IPS-18a (cell line): ENCODE measurements around the gene CBFB.
"Not testable (repeated sequence)": the region's sequence is repeated elsewhere in the genome, so short reads cannot be mapped to it uniquely, and the experiment has no call there.

Experiments used
- H3K27ac ChIP-seq: one replicate; pipeline ENCODE4 v1.5.1; 2013; ENCODE audit warnings: low read length
- H3K27me3 ChIP-seq: one replicate; pipeline ENCODE4 v1.6.1; 2013; ENCODE audit warnings: mild to moderate bottlenecking, low read length; ENCODE audit not compliant: control insufficient read depth, insufficient read depth
- H3K36me3 ChIP-seq: one replicate; pipeline ENCODE4 v1.6.1; 2013; ENCODE audit warnings: low read depth, low read length; ENCODE audit not compliant: control insufficient read depth
- H3K4me1 ChIP-seq: one replicate; pipeline ENCODE4 v1.6.1; 2013; ENCODE audit warnings: low read depth, low read length; ENCODE audit not compliant: control insufficient read depth
- H3K4me3 ChIP-seq: one replicate; pipeline ENCODE4 v1.5.1; 2013; ENCODE audit warnings: low read length
- H3K9ac ChIP-seq: one replicate; pipeline ENCODE4 v1.6.1; 2013; ENCODE audit warnings: mild to moderate bottlenecking, low read length, moderate library complexity
- H3K9me3 ChIP-seq: one replicate; pipeline ENCODE4 v1.6.1; 2013; ENCODE audit warnings: low read depth, low read length; ENCODE audit not compliant: control insufficient read depth

The CBFB gene

DNA sequence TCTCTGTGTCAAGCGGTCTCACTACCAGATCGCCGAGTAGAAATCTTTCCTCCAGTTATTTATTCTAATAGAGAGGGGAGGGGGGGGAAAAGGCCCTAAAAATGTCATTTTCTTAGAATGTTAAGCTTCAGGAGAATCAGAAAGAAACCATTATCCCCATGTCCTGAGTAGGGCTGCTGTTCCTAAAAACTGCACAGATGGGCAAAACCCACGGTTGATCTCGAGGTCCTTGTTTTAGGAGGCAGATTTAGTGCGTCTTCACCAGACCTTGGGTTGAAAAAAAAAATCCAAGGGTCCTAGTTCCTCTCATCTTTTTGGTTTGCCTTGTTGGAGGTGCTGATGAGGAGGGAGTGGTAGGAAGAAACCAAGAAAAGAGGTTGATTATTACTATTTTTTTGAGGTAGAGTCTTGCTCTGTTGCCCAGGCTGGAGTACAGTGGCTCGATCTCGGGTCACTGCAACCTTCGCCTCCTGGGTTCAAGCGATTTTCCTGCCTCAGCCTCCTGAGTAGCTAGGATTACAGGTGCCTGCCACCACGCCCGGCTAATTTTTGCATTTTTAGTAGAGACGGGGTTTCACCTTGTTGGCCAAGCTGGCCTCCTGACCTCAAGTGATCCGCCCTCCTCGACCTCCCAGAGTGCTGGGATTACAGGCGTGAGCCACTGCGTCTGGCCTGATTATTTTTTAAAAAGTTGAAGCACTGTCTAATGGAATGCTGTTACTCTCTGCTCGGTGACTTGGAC, 1.4 kb downstream of the CBFB start:
- Histone ChIP-seq H3K4me1 (peaks cover 8% of the 10 kb centered on the region), H3K36me3 (no peaks in the 10 kb centered on the region), H3K27ac (no peak overlapping the region), H3K27me3 (peaks cover 11% of the 10 kb centered on the region), H3K9ac (peak overlapping the region; percentile 65), H3K4me3 (peak overlapping the region; percentile 67), H3K9me3 (no peaks in the 10 kb centered on the region)

DNA sequence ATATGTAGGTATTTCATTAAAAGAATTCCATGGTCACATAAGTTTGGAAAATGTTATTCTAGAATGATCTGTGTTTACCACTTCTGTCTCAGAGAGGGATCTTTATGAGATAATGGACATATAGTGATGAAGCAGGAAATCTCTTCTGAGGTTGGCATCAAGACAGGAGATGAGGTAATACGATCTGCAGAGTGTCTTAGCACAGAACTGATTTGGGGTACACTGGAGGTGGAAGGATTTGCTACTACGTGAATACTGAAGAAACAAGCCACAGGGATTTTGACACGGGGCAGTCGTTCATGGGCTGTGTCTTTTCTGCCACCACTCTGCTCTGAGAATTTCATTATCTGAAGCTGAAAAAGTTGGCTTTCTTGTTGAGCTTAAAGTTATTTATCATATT, 5.5 kb downstream of the CBFB start:
- Histone ChIP-seq H3K4me3 (no peak overlapping the region), H3K9me3 (no peaks in the 10 kb centered on the region), H3K36me3 (no peaks in the 10 kb centered on the region), H3K4me1 (peaks cover 4% of the 10 kb centered on the region), H3K9ac (no peak overlapping the region), H3K27me3 (peaks cover 11% of the 10 kb centered on the region), H3K27ac (no peak overlapping the region)

DNA sequence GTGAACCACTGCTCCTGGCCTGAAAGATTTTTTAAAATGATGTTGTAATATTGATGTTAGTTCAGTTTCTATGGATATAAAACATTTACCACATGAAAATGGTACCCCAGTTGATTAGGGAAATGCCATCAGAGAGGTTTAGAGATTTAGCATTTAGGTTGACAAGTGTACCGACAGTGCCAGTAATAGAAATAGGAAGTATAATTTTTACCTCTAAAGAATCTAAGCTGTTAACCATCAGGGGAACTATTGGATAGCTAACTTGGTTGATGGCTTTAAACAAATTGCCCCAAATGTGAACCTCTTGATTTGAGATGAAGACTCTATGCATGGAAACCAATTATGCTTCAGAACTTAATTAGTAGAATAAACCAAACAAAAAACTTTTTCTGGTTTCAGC, 6.4 kb downstream of the CBFB start:
- Histone ChIP-seq H3K4me3 (no peak overlapping the region), H3K27me3 (peaks cover 2% of the 10 kb centered on the region), H3K36me3 (peaks cover 3% of the 10 kb centered on the region), H3K9ac (no peak overlapping the region), H3K27ac (no peak overlapping the region), H3K9me3 (no peaks in the 10 kb centered on the region), H3K4me1 (no peaks in the 10 kb centered on the region)

DNA sequence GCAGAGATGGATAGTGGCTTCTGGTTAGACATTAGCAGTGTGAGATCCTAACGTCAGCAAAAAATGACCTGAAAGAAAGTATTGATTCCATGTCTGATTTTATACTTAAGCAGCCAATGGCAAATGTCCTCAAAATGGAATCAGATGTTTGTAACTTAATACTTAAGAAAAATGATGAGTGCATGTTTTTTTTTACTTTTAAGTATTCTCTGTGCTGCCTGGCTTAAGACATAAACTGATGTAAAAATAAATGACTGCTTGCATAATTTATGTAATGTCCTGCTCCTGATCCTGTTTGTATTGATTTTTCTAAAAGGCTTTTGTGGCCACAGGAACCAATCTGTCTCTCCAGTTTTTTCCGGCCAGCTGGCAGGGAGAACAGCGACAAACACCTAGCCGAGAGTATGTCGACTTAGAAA, 7.4 kb downstream of the CBFB start:
- Histone ChIP-seq H3K9ac (no peak overlapping the region), H3K27me3 (no peaks in the 10 kb centered on the region), H3K4me1 (no peaks in the 10 kb centered on the region), H3K36me3 (peaks cover 4% of the 10 kb centered on the region), H3K27ac (no peak overlapping the region), H3K4me3 (no peak overlapping the region), H3K9me3 (no peaks in the 10 kb centered on the region)

DNA sequence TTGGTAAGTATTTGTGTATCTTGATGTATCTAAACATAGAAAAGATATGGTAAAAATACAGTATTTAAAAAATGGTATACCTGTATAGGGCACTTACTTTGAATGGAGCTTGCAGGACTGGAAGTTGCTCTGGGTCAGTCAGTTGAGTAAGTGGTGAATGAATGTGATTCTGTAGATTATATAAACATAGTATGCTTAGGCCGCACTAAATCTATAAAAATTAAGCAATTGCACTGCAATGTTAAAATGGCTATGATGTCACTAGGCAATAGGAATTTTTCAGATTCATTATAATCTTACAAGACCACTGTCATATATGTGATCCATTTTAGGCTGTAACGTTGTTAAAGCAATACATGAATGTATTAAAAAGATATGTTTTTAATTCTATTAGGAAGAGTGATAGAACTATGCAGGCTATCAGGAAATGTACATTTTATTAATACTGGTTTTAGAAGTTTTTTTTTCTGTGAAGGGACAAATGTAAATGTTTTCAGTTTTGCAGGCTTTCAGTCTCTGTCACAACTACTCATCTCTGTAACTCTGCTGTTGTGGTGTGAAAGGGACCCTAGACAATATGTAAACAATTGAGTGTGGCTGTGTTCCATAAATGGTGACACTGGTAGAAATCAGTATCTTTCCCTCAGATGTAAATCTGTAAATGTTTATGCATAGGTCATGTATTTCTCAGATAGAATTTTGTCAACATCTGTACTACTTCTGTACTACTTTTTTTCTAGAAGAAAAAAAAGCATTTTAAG, 10.5 kb downstream of the CBFB start:
- Histone ChIP-seq H3K36me3 (peaks cover 4% of the 10 kb centered on the region), H3K27ac (no peak overlapping the region)

DNA sequence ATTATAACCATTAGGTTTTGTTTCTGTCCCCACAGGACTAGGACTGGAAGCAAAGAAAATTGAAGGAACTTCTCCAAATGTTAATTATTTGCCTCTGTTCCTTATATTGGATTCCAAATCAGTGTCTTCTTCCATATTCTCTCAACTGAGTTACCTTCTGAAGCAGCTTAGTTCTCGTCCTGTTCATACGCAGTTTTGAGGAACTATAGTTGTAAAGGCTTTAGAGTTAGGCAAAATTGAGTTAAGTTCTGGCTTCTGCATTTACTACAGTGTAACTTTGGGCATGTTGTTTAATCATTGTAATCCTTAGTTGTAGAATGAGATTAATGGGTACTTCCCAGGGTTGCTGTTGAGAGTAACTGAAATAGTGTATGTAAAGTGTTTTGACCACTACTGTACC, 11.2 kb downstream of the CBFB start:
- H3K36me3 ChIP-seq: peaks cover 4% of the 10 kb centered on the region
- no peak overlapping the region for H3K4me3 ChIP-seq
- H3K27ac ChIP-seq: no peak overlapping the region

More for the DNA sequence above, 10.5 kb downstream of the CBFB start:
- no peaks in the 10 kb centered on the region for H3K9me3 ChIP-seq
- H3K27me3 ChIP-seq: no peaks in the 10 kb centered on the region
- no peaks in the 10 kb centered on the region for H3K4me1 ChIP-seq
- no peak overlapping the region for H3K4me3 ChIP-seq
- no peak overlapping the region for H3K9ac ChIP-seq

DNA sequence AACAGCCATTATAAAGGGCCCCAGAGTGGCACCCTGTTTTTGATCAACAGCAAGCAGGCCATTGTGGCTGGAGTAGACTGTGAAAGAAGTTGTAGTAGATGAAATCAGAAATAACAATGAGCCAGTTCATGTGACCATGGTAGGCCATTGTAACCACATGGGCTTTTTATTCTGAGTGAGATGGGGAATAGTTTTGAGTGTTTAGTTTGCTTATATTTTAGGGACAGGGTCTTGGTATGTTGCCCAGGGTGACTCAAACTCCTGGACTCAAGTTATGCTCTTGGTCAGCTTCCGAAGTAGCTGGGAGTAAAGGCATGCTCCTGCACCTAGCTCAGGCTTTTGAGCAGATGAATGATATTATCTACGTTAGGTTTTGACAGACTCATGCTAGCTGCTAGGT, 12.0 kb downstream of the CBFB start:
- Histone ChIP-seq H3K27ac (no peak overlapping the region), H3K9me3 (no peaks in the 10 kb centered on the region), H3K9ac (no peak overlapping the region), H3K4me3 (no peak overlapping the region), H3K27me3 (no peaks in the 10 kb centered on the region), H3K36me3 (peaks cover 4% of the 10 kb centered on the region), H3K4me1 (no peaks in the 10 kb centered on the region)

More for the DNA sequence above, 11.2 kb downstream of the CBFB start:
- Histone ChIP-seq H3K27me3 (no peaks in the 10 kb centered on the region), H3K9ac (no peak overlapping the region), H3K4me1 (no peaks in the 10 kb centered on the region), H3K9me3 (no peaks in the 10 kb centered on the region)

DNA sequence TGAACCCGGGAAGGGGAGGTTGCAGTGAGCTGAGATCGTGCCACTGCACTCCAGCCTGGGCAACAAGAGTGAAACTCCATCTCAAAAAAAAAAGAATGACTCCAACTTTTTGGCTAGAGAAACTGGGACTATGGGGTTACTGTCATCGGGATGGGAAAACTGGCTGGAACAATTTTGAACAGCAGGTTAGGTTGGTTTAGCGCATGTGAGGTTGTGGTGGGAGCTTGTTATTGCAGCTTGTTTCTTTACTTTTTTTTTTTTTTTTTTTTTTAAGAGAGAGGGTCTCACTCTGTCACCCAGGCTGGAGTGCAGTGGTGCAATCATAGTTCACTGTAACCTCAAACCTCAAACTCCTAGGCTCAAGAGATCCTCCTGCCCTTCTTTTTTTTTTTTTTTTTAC, 12.6 kb downstream of the CBFB start:
- H3K27me3 ChIP-seq, H3K36me3 ChIP-seq, H3K9me3 ChIP-seq, H3K27ac ChIP-seq, H3K9ac ChIP-seq, H3K4me1 ChIP-seq, H3K4me3 ChIP-seq: not testable (repeated sequence)

DNA sequence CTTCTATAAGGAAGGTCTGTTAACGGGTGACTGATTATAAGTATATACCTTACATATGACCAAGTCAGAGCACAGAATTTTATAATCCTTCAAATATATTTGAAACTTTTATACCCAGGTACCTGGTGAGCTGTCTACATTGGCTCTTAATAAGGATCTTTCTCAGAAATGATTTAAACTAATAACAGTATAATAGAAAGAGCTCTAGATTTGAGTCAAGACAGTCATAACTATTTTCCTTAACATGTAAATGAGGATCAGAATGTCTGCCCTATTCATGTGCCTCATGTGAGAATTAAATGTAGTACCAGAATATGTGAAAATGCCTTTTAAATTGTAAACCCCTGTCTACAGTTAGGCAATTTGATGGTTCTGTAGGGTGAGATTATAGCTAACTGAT, 14.5 kb downstream of the CBFB start:
- Histone ChIP-seq H3K36me3 (peaks cover 4% of the 10 kb centered on the region), H3K9ac (no peak overlapping the region), H3K27me3 (no peaks in the 10 kb centered on the region), H3K4me3 (no peak overlapping the region), H3K9me3 (no peaks in the 10 kb centered on the region), H3K4me1 (no peaks in the 10 kb centered on the region), H3K27ac (no peak overlapping the region)

DNA sequence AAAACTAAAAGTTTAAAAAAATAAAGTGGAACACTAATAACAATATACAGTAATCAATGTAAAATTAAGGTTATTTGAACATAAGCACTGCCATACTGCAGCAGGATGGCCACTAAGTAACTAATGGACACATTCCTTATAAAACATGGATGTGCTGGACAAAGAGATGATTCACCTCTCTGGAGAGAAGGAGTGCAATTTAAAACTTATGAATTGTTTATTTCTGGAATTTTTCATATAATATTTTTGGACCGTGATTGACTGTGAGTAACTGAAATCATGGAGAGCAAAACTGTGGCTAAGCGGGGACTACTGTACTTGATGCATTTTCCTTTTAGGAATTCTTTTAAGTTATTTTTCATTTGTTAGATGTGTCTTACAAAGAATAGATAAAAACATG, 21.8 kb downstream of the CBFB start:
- H3K27me3 ChIP-seq: no peaks in the 10 kb centered on the region
- H3K36me3 ChIP-seq: no peaks in the 10 kb centered on the region
- no peak overlapping the region for H3K9ac ChIP-seq
- H3K27ac ChIP-seq: no peak overlapping the region
- no peak overlapping the region for H3K4me3 ChIP-seq
- no peaks in the 10 kb centered on the region for H3K4me1 ChIP-seq
- no peaks in the 10 kb centered on the region for H3K9me3 ChIP-seq

DNA sequence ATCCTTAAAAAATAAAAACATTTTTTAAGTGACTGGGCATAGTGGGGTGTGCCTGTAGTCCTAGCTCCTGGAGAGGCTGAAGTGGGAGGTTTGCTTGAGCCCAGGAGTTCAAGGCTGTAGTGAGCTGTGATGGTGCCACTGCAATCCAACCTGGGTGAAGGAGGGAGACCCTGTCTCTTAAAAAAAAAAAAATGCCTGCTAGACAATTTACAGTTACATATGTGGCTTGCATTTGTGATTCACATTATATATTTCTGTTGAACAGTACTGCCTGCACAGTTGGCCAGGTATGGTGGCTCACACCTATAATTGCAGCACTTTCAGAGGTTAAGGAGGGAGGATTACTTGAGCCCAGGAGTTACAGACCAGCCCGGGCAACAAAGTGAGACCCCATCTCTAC, 23.4 kb downstream of the CBFB start:
- H3K36me3 ChIP-seq: no peaks in the 10 kb centered on the region
- H3K27me3 ChIP-seq: no peaks in the 10 kb centered on the region
- H3K9ac ChIP-seq: no peak overlapping the region
- H3K27ac ChIP-seq: no peak overlapping the region
- no peaks in the 10 kb centered on the region for H3K9me3 ChIP-seq
- no peak overlapping the region for H3K4me3 ChIP-seq
- H3K4me1 ChIP-seq: no peaks in the 10 kb centered on the region
